SKM-1 treated with dmso at 0.1 percent for 144 hours (cell line): Measurements from ENCODE around the gene HSP90AB1.
A peak's percentile ranks its signal among the peaks of the same experiment; 100 is the strongest.

Experiments used
- DNase-seq: peaks from one replicate; lab custom pipeline; 2025; ENCODE audit not compliant: unreplicated experiment; lab: John Stamatoyannopoulos, UW

HSP90AB1 gene

GRCh38 chr6:44246663-44247337 is at the start of gene HSP90AB1:
Gene HSP90AB1 (plus strand): TSS chr6:44247101. CDS start chr6:44248630, 1,529 bp downstream.
- DNase-seq, result peak; percentile 98

DNA sequence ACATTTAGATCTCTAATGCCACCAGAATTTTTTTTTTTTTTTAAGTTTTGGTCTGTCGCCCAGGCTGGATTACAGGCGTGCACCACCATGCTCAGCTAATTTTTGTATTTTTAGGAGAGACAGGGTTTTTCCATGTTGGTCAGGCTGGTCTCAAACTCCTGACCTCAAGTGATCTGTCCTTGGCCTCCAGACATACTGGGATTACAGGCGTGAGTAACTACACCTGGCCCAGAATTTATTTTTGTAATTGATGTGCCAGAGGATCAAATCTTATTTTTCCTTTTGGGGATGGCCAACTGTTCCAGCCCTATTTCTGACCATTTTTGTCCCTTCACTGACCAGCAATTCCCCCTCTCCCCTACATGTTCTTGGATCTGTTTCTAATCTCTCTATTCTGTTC is 48.2 kb upstream of the HSP90AB1 start:
- no peak for DNase-seq

DNA sequence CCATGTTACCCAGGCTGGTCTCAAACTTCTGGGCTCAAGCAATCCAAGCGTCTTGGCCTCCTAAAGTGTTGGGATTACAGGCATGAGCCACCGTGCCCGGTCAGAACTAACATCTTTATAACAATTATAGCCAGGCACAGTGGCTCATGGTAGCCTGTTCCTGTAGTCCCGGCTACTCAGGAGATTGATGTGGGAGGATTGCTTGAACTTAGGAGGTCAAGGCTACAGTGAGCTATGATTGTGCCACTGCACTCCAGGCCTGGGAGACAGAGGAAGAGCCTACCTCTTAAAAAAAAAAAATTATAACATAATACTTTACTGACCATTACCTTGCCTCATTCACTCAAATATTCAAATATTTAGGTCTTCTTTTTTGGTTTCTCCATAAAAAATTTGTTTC is 47.0 kb upstream of the HSP90AB1 start:
- DNase-seq, result no peak

- no peak for DNase-seq
Measured at GRCh38 chr6:44201200-44201599, 45.7 kb upstream of the HSP90AB1 start.

GRCh38 chr6:44201638-44202303 is 45.1 kb upstream of the HSP90AB1 start:
- DNase-seq, result no peak

DNA sequence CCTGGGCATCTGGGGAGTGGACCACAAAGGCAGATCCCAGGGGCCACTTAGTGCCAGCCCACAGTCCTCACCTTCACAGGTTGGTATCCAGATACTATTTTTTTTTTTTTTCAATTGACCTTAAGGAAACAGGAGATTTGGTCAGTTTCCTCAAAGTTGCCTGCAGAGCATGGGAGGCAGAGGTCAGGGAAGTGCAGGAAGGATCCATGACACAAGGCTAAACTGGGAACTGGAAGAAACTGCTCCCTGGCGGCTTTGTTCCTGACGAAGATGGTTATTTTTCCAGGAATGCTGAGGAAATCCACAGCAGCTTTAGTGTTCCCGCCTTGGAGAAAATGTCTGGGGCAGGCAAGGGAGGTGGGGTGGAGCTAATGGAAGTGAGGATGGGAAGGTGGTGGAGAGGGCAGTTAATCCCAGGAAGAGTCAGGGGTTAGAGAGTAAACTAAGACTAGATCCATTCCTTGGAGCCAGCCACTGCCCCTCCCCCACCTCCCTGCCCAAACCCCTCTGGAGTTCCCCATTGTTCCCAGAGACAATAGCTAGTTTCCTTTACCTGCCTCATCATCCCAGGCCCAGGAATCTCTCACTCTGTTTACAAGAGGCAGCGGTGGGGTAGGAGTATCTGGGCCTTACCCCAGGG is 44.4 kb upstream of the HSP90AB1 start:
- no peak for DNase-seq

- no peak for DNase-seq
Measured at GRCh38 chr6:44202972-44203750, 43.7 kb upstream of the HSP90AB1 start.

- no peak for DNase-seq
Measured at GRCh38 chr6:44203955-44204354, 42.9 kb upstream of the HSP90AB1 start.

DNA sequence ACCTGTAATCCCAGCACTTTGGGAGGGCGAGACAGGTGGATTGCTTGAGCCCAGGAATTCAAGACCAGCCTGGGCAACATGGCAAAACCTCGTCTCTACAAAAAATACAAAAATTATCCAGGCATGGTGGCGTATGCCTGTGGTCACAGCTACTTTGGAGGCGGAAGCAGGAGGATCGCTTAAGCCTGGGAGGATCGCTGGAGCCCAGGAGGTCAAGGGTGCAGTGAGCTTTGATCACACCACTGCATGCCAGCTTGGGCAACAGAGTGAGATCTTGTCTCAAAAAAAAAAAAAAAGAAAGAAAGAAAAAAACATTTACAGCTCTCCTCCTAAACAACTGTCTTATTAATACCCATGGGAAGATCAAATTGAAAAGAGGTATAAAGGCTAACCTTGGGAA is 38.9 kb upstream of the HSP90AB1 start:
- DNase-seq, result no peak

GRCh38 chr6:44211284-44211683 is 35.6 kb upstream of the HSP90AB1 start:
- peak; percentile 73 for DNase-seq

DNA sequence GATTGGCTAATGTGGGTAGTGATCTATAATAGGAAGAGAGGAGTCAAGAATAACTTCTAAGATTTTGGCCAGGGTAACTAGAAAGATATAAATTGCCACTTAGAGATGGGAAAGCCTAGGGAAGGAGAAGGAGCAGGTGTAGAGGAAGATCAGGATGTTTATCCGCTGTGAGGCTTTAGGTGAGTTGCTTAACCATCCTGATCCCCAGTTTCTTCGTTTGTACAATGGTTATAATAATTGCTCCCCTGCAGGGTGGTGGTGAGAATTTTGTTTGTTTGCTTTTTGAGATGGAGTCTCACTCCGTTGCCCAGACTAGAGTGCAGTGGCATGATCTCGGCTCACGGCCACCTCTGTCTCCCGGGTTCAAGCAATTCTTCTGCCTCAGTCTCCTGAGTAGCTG is 32.6 kb upstream of the HSP90AB1 start:
- DNase-seq, result no peak

DNA sequence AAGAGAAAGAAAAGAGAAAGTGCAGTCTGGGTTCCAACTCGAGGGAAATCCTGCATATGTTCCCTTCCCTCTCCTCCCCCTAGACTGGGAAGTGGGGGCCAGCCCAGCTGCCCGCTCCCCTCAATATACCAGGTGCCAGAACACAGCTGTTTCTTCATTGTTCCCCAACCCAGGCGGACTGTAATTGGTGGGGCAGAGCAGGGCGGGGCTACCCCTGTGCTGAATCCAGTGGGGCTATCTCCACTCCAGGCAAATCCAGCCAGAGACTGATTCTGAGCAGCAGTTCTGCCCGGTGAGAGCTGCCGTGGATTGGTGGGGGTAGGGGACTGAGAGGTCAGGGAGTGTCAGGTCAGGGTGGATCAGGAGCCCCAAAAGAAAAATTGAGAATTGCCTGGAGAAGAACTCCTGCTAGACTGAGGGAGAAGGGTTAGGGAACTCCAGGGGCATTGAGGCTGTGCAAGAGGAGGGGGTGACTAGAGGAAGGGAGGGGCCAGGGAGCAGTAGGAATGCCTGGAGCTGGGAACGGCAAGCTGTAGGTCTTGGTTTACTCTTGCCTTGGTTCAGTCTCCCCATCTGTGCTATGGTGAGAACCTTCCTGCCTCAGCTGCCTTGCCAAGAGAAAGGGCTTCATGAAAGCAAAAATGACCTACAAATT is 30.1 kb upstream of the HSP90AB1 start, which contains the start of gene MYMX:
Gene MYMX (plus strand): TSS at position 250 of the 655 bp plus-strand sequence. CDS start 546 bp downstream, outside the sequence.
- no peak for DNase-seq

- no peak for DNase-seq
Measured at GRCh38 chr6:44217332-44218143, 29.4 kb upstream of the HSP90AB1 start.

DNA sequence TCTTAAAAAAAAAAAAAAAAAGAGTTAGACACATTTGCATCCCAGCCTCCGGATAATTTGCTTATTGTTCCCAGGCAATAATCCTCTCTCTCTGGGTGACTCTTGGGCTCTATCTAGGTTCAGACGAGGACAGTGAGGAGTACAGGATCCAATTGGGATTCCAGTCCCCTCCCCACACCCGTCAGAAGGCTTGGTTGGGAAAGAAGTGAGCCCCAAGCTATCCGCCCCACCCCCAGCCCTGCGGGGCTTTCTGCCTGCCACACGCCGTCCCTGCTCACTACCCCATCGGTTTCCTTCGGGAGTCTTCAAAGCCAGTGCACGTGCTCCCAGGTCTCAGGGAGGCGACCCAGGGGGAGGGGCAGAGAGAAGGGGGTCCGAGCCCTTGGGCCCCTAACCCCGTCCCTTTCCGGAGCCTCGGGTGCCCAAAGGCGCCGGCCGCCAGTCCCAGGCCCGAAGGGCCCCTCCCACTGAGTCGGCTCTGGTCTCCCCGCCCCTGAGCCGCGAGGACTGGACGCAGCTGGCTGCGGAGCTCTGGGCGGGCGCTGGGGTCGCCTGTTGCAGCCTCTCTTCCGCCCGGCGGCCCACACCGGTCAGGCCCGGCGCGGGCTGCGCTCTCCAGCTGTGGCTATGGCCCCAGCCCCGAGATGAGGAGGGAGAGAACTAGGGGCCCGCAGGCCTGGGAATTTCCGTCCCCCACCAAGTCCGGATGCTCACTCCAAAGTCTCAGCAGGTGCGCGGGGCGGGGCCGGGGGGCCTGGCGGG is 27.7 kb upstream of the HSP90AB1 start:
- DNase-seq, result no peak

GRCh38 chr6:44219815-44220784 is 26.8 kb upstream of the HSP90AB1 start:
- no peak for DNase-seq

DNA sequence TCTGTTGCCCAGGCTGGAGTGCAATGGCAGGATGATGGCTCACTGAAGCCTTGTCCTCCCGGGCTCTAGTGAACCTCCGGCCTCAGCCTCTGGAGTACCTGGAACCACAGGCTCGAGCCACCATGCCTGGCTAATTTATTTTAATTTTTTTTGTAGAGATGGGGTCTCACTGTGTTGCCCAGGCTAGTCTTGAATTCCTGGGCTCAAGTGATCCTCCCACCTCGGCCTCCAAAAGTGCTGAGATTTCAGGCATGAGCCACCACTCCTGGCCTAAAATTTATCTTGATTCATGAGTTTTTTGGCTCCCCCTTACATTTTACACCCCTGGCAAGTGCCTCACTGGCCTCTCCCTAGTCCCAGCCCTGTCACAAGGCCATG is 26.0 kb upstream of the HSP90AB1 start:
- no peak for DNase-seq

- DNase-seq, result peak; percentile 82
Measured at GRCh38 chr6:44221291-44221960, 25.5 kb upstream of the HSP90AB1 start.

DNA sequence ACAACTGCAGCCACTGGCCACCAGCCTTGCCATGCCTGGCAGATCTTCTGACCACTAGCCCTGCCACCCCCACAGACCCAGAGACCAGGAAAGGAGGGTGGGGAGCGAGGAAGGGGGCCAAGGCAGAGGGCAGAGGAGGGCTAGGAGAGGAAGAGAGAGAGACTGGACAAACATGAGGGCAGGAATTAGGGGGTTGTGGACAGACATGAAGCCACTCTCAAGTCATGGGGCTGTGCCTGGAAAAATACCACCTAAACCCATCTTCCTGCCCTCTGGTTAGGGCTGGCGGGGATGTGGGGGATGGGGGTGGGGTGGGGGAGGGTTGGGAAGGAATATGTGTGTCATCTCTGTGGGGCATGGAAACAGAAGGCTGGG is 25.0 kb upstream of the HSP90AB1 start:
- no peak for DNase-seq
